HCEC 1CT (cell line): ENCODE data around the gene DPP6.

Experiments
- DNase-seq: peaks from one replicate; pipeline ENCODE4 v3.0.0-alpha.2; 2017

The DPP6 gene

GRCh38 chr7:154744861-154745258, 692.7 kb downstream of the DPP6 start:
- DNase-seq, result no peak

GRCh38 chr7:154746571-154747360, 694.6 kb downstream of the DPP6 start:
- DNase-seq, result no peak

- no peak for DNase-seq
Measured at GRCh38 chr7:154748089-154748786, 696.0 kb downstream of the DPP6 start.

- no peak for DNase-seq
Measured at GRCh38 chr7:154750353-154750801, 698.2 kb downstream of the DPP6 start.

- DNase-seq, result no peak
Measured at GRCh38 chr7:154753226-154753625, 701.0 kb downstream of the DPP6 start.

GRCh38 chr7:154757756-154758155, 705.6 kb downstream of the DPP6 start:
- no peak for DNase-seq

- no peak for DNase-seq
Measured at GRCh38 chr7:154759989-154760388, 707.8 kb downstream of the DPP6 start.

- no peak for DNase-seq
Measured at GRCh38 chr7:154765118-154765517, 712.9 kb downstream of the DPP6 start.

GRCh38 chr7:154767142-154767541, 714.9 kb downstream of the DPP6 start:
- DNase-seq, result no peak

- DNase-seq, result no peak
Measured at GRCh38 chr7:154767821-154768415, 715.7 kb downstream of the DPP6 start.

- DNase-seq, result no peak
Measured at GRCh38 chr7:154769001-154769400, 716.8 kb downstream of the DPP6 start.

- no peak for DNase-seq
Measured at GRCh38 chr7:154769527-154769926, 717.3 kb downstream of the DPP6 start.

GRCh38 chr7:154770361-154770760, 718.2 kb downstream of the DPP6 start:
- DNase-seq, result no peak

GRCh38 chr7:154770962-154771361, 718.8 kb downstream of the DPP6 start:
- DNase-seq, result no peak

- no peak for DNase-seq
Measured at GRCh38 chr7:154774303-154774969, 722.2 kb downstream of the DPP6 start.

GRCh38 chr7:154775681-154776080, 723.5 kb downstream of the DPP6 start:
- no peak for DNase-seq

GRCh38 chr7:154776350-154776749, 724.2 kb downstream of the DPP6 start:
- no peak for DNase-seq

- no peak for DNase-seq
Measured at GRCh38 chr7:154777023-154777422, 724.8 kb downstream of the DPP6 start.

- no peak for DNase-seq
Measured at GRCh38 chr7:154777489-154777888, 725.3 kb downstream of the DPP6 start.

- no peak for DNase-seq
Measured at GRCh38 chr7:154777908-154778307, 725.7 kb downstream of the DPP6 start.

- no peak for DNase-seq
Measured at GRCh38 chr7:154781369-154782303, 729.4 kb downstream of the DPP6 start.

GRCh38 chr7:154783281-154783909, 731.2 kb downstream of the DPP6 start:
- DNase-seq, result no peak
